Adrenal gland (tissue), 5 donors: ENCODE data around the gene SLITRK3.

ENCODE experiments used
- POLR2A ChIP-seq, 2 donors: fragments of 450-650 bp; IDR thresholded peaks; one replicate each; pipeline ENCODE4 v1.6.1; 2017; ENCODE audit warnings: antibody characterized with exemption in 2 of 2, mild to moderate bottlenecking in 2 of 2, moderate library complexity in 1 of 2
- TF ChIP-seq, protein P1 (sequence below), 6 experiments: fragments of 450-650 bp in 4 of 6; fragments of 200-600 bp in 2 of 6; sonication (generic) in 1 of 6; IDR thresholded peaks; 1 replicate in 5 of 6; 2 replicates in 1 of 6; pipeline versions ENCODE4 v1.5.1 to v1.8.0; 2016 to 2021; ENCODE audit warnings: antibody characterized with exemption in 6 of 6, mild to moderate bottlenecking in 2 of 6, moderate library complexity in 1 of 6
- donor health status: DM: no; HTN: no; CAD: no.

DNA sequence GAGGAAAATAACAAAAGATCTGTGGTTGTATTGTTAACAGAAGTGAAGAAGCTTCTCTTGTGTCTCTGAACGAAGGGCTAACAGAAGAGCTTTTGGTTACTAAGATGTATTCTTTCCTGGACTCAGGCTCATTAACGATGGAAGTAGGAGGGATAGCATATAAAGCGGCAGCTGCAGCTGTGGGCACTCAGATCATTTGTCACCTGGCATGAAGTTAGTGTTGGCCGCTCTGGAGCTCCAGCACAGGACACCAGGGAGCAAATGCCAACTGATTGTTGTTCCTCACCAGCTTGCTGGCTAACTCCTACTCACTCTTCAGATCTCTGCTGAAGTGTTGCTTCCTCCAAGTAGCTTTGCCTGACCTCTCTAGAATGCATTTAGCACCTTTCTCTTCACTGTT is 15.5 kb upstream of the SLITRK3 start:
- TF ChIP-seq, protein P1, sequence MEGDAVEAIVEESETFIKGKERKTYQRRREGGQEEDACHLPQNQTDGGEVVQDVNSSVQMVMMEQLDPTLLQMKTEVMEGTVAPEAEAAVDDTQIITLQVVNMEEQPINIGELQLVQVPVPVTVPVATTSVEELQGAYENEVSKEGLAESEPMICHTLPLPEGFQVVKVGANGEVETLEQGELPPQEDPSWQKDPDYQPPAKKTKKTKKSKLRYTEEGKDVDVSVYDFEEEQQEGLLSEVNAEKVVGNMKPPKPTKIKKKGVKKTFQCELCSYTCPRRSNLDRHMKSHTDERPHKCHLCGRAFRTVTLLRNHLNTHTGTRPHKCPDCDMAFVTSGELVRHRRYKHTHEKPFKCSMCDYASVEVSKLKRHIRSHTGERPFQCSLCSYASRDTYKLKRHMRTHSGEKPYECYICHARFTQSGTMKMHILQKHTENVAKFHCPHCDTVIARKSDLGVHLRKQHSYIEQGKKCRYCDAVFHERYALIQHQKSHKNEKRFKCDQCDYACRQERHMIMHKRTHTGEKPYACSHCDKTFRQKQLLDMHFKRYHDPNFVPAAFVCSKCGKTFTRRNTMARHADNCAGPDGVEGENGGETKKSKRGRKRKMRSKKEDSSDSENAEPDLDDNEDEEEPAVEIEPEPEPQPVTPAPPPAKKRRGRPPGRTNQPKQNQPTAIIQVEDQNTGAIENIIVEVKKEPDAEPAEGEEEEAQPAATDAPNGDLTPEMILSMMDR (IDR thresholded peaks at IDR 0.05): no peak
- TF ChIP-seq POLR2A (IDR thresholded peaks at IDR 0.05): no peak
